PFSK-1 (cell line): Measurements from ENCODE around the gene RPS4Y1.

Experiments used
- FOXP2 ChIP-seq: optimal IDR thresholded peaks from 2 replicates; pipeline ENCODE3; 2011; ENCODE audit warnings: borderline replicate concordance, control low read depth, inconsistent platforms; ENCODE audit not compliant: insufficient read depth; ENCODE audit errors: extremely low read length, extremely low read depth
- TAF1 ChIP-seq: IDR thresholded peaks from 2 replicates; pipeline ENCODE4 v1.6.1; 2012; ENCODE audit warnings: low read length, control low read depth, borderline replicate concordance; ENCODE audit not compliant: insufficient read depth
- TF ChIP-seq, protein P1 (sequence below), 2 experiments: IDR thresholded peaks; 2 replicates each; pipeline versions ENCODE4 v1.6.1 to v1.8.0; 2011 to 2012; ENCODE audit warnings: low read depth in 2 of 2, low read length in 2 of 2, control low read depth in 1 of 2, inconsistent platforms in 1 of 2, mild to moderate bottlenecking in 1 of 2, moderate library complexity in 1 of 2; ENCODE audit not compliant: insufficient read depth in 1 of 2

DNA sequence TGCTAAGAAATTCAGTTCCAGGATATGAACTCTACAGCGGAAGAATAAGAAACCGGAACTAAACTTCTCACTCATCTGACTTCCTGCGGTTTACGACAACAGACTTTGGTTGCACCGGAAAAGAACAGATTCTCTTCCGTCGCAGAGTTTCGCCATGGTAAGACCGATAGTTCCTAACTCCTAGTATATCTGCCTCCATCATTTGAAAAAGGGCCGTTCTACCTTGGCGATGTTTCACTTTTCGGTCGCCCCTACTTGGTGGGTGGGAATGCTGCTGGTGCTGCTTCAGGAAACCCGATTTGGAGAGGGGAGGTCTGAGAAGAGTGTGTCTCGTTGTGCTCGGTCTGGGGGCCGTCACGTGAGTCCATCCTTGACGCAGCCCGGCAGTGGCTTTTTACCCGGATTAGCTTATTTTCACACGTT lies at the start of gene RPS4Y1:
- no peak for TF ChIP-seq FOXP2
- TF ChIP-seq TAF1 = no peak
- TF ChIP-seq, protein P1, sequence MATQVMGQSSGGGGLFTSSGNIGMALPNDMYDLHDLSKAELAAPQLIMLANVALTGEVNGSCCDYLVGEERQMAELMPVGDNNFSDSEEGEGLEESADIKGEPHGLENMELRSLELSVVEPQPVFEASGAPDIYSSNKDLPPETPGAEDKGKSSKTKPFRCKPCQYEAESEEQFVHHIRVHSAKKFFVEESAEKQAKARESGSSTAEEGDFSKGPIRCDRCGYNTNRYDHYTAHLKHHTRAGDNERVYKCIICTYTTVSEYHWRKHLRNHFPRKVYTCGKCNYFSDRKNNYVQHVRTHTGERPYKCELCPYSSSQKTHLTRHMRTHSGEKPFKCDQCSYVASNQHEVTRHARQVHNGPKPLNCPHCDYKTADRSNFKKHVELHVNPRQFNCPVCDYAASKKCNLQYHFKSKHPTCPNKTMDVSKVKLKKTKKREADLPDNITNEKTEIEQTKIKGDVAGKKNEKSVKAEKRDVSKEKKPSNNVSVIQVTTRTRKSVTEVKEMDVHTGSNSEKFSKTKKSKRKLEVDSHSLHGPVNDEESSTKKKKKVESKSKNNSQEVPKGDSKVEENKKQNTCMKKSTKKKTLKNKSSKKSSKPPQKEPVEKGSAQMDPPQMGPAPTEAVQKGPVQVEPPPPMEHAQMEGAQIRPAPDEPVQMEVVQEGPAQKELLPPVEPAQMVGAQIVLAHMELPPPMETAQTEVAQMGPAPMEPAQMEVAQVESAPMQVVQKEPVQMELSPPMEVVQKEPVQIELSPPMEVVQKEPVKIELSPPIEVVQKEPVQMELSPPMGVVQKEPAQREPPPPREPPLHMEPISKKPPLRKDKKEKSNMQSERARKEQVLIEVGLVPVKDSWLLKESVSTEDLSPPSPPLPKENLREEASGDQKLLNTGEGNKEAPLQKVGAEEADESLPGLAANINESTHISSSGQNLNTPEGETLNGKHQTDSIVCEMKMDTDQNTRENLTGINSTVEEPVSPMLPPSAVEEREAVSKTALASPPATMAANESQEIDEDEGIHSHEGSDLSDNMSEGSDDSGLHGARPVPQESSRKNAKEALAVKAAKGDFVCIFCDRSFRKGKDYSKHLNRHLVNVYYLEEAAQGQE (IDR thresholded peaks at IDR 0.05; ENCODE audit: insufficient read depth in 1 of 2, low read depth in 2 of 2, low read length in 2 of 2) = no peak
